ENCODE data around the gene SH3GL1.
A peak's percentile ranks its signal among the peaks of the same experiment; 100 is the strongest.

The SH3GL1 gene

GRCh38 chr19:4342615-4343369, 57.6 kb downstream of the SH3GL1 start:
- DNase-seq (ENCODE audit: low spot score) = peak; percentile 100

GRCh38 chr19:4342314-4342614, 58.1 kb downstream of the SH3GL1 start:
- no peak for DNase-seq (ENCODE audit: low spot score)

GRCh38 chr19:4338441-4339355, 61.6 kb downstream of the SH3GL1 start, which contains the start of gene STAP2:
Gene STAP2 (minus strand): TSS chr19:4338827. CDS start chr19:4338753, 74 bp downstream.
- no peak for DNase-seq (ENCODE audit: low spot score)

- DNase-seq (ENCODE audit: low spot score) = no peak
These were observed 62.4 kb downstream of the SH3GL1 start for GRCh38 chr19:4337906-4338440.

- DNase-seq (ENCODE audit: low spot score) = no peak
These were observed 65.3 kb downstream of the SH3GL1 start for GRCh38 chr19:4334929-4335570.

- no peak for DNase-seq (ENCODE audit: low spot score)
These were observed 70.5 kb downstream of the SH3GL1 start for GRCh38 chr19:4329858-4330257.

GRCh38 chr19:4328991-4329681, 71.2 kb downstream of the SH3GL1 start:
- DNase-seq (ENCODE audit: low spot score) = peak; percentile 28

GRCh38 chr19:4328243-4328990, 71.9 kb downstream of the SH3GL1 start:
- DNase-seq (ENCODE audit: low spot score) = peak; percentile 98

GRCh38 chr19:4327877-4328242, 72.5 kb downstream of the SH3GL1 start:
- no peak for DNase-seq (ENCODE audit: low spot score)

GRCh38 chr19:4327252-4327876, 73.0 kb downstream of the SH3GL1 start:
- peak; percentile 77 for DNase-seq (ENCODE audit: low spot score)

- no peak for DNase-seq (ENCODE audit: low spot score)
These were observed 73.5 kb downstream of the SH3GL1 start for GRCh38 chr19:4326837-4327251.

- DNase-seq (ENCODE audit: low spot score) = no peak
These were observed 74.0 kb downstream of the SH3GL1 start for GRCh38 chr19:4326215-4326836.

- DNase-seq (ENCODE audit: low spot score) = no peak
These were observed 76.1 kb downstream of the SH3GL1 start for GRCh38 chr19:4324228-4324627.

GRCh38 chr19:4323692-4324091, 76.7 kb downstream of the SH3GL1 start:
- no peak for DNase-seq (ENCODE audit: low spot score)

GRCh38 chr19:4322942-4323665, 77.2 kb downstream of the SH3GL1 start:
- no peak for DNase-seq (ENCODE audit: low spot score)

GRCh38 chr19:4320419-4320818, 79.9 kb downstream of the SH3GL1 start:
- no peak for DNase-seq (ENCODE audit: low spot score)

- no peak for DNase-seq (ENCODE audit: low spot score)
These were observed 81.2 kb downstream of the SH3GL1 start for GRCh38 chr19:4319067-4319718.

GRCh38 chr19:4318460-4318859, 81.9 kb downstream of the SH3GL1 start:
- no peak for DNase-seq (ENCODE audit: low spot score)

- no peak for DNase-seq (ENCODE audit: low spot score)
These were observed 83.4 kb downstream of the SH3GL1 start for GRCh38 chr19:4316956-4317355.

All from cerebellar cortex (tissue), 1 donor.